ENCODE measurements around the gene SNRPA. TPM values are rescaled to one million over a fixed set of nuclear protein-coding genes. Genes with fewer than 3 reads are reported as not detected.

Gene SNRPA
- total RNA-seq, 2 experiments from 2014 or later: 214 to 315 TPM

DNA sequence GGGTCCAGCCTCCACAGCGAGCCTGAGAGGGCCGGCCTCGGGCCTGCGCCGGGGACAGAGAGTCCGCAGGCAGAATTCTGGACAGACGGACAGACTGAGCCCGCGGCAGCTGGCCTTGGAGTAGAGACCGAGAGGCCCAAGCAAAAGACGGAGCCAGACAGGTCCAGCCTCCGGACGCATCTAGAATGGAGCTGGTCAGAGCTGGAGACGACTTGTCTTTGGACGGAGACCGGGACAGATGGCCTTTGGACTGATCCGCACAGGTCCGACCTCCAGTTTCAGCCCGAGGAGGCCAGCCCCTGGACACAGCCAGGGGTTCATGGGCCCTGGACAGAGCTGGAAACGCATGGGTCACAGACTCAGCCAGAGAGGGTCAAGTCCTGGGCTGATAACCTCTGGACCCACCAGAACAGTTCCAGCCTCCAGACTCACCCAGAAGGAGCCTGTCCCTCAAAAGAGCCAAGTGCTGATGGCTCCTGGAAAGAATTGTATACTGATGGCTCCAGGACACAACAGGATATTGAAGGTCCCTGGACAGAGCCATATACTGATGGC is 33.6 kb upstream of the SNRPA start:
- no peaks in the 10 kb centered on the region for H3K9me2 ChIP-seq (ENCODE audit: insufficient read depth, low read length)
- ChIA-PET POLR2A (interaction anchor here (0.6 kb wide), 1 partner anchor 63 kb away, joined by 3 read pairs; no protein-coding TSS in a partner anchor), CTCF (ENCODE audit: unreplicated experiment) (interaction anchor here (0.6 kb wide), 1 partner anchor 26 kb away, joined by 3 read pairs; no protein-coding TSS in a partner anchor)
- no peaks in the 10 kb centered on the region for H3K9me3 ChIP-seq (ENCODE audit: low read length)
- BruUV-seq (replicated peaks): no TSS peak
- intact Hi-C loops (cut with micrococcal nuclease; ENCODE audit: unreplicated experiment): loop anchor here (2.0 kb wide), 1 partner anchor 81 kb away; the partner anchor contains the start of gene EGLN2
- peak overlapping the region; percentile 58; the same call in 1 of the 2 replicates for H2AFZ ChIP-seq (ENCODE audit: low read length)
- peak overlapping the region; percentile 99 for H3K4me2 ChIP-seq (ENCODE audit: low read length)
- peak overlapping the region; percentile 70 for H3K4me3 ChIP-seq (ENCODE audit: low read depth, low read length, poor library complexity, severe bottlenecking)
- peaks cover 25% of the 10 kb centered on the region for H3K79me2 ChIP-seq (ENCODE audit: insufficient read depth, low read depth, low read length)
- TF ChIP-seq, protein P1, sequence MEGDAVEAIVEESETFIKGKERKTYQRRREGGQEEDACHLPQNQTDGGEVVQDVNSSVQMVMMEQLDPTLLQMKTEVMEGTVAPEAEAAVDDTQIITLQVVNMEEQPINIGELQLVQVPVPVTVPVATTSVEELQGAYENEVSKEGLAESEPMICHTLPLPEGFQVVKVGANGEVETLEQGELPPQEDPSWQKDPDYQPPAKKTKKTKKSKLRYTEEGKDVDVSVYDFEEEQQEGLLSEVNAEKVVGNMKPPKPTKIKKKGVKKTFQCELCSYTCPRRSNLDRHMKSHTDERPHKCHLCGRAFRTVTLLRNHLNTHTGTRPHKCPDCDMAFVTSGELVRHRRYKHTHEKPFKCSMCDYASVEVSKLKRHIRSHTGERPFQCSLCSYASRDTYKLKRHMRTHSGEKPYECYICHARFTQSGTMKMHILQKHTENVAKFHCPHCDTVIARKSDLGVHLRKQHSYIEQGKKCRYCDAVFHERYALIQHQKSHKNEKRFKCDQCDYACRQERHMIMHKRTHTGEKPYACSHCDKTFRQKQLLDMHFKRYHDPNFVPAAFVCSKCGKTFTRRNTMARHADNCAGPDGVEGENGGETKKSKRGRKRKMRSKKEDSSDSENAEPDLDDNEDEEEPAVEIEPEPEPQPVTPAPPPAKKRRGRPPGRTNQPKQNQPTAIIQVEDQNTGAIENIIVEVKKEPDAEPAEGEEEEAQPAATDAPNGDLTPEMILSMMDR (conservative IDR thresholded peaks at IDR 0.05; ENCODE audit: low read length): no peak
- no peak for TF ChIP-seq EZH2phosphoT487 (IDR thresholded peaks at IDR 0.05; ENCODE audit: borderline replicate concordance, low read depth, low read length)
- no peaks in the 10 kb centered on the region for H4K20me1 ChIP-seq (ENCODE audit: insufficient read depth, low read length)
- H3K36me3 ChIP-seq (ENCODE audit: insufficient read depth, low read length): no peaks in the 10 kb centered on the region
- H3K4me1 ChIP-seq (ENCODE audit: insufficient read depth, low read length, poor library complexity, severe bottlenecking): peaks cover 37% of the 10 kb centered on the region
- H3K27ac ChIP-seq (ENCODE audit: low read depth, low read length, poor library complexity, severe bottlenecking): peak overlapping the region; percentile 5
- no peak for DNase-seq (ENCODE audit: low spot score)

DNA sequence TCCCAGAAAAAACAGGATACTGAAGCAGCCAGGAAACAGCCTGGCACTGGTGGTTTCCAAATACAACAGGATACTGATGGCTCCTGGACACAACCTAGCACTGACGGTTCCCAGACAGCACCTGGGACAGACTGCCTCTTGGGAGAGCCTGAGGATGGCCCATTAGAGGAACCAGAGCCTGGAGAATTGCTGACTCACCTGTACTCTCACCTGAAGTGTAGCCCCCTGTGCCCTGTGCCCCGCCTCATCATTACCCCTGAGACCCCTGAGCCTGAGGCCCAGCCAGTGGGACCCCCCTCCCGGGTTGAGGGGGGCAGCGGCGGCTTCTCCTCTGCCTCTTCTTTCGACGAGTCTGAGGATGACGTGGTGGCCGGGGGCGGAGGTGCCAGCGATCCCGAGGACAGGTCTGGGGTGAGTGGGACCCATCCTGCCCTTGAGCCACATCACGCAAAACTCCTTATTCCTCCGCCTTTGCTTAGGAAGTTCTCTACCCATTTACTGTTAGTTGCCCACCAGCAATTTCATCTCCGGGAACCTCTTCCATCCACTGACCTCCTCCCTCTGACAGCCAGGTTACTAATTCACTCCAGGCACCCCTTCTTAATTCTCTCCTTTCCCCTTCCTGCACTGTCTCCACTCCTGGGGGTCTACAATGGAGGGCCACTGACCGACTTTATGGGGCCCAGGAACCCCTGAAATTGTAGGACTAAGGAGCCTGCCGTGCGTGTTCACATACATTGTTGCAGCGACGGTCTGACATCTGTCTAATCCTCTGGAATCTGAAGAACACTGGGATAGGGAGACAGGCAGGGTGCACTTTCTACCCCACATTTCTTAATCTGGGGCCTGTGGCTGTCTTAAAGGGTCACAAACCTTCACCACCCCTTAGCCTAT is 32.9 kb upstream of the SNRPA start:
- peak; percentile 28 for DNase-seq (ENCODE audit: low spot score)
- H3K79me2 ChIP-seq (ENCODE audit: insufficient read depth, low read depth, low read length): peaks cover 25% of the 10 kb centered on the region
- peak overlapping the region; percentile 78 for H2AFZ ChIP-seq (ENCODE audit: low read length)
- CTCF ChIA-PET (ENCODE audit: unreplicated experiment): interaction anchor here (0.6 kb wide), 1 partner anchor 26 kb away, joined by 3 read pairs; no protein-coding TSS in a partner anchor
- no peaks in the 10 kb centered on the region for H4K20me1 ChIP-seq (ENCODE audit: insufficient read depth, low read length)
- TSS peak; percentile 66 for BruUV-seq (replicated peaks)
- intact Hi-C loops (cut with micrococcal nuclease; ENCODE audit: unreplicated experiment): loop anchor here (2.0 kb wide), 1 partner anchor 81 kb away; the partner anchor contains the start of gene EGLN2
- H3K4me3 ChIP-seq (ENCODE audit: low read depth, low read length, poor library complexity, severe bottlenecking): peak overlapping the region; percentile 70
- no peak for TF ChIP-seq EZH2phosphoT487 (IDR thresholded peaks at IDR 0.05; ENCODE audit: borderline replicate concordance, low read depth, low read length)
- TF ChIP-seq, protein P1 (conservative IDR thresholded peaks at IDR 0.05; ENCODE audit: low read length): no peak
- peak overlapping the region; percentile 99 for H3K4me2 ChIP-seq (ENCODE audit: low read length)
- no peaks in the 10 kb centered on the region for H3K9me2 ChIP-seq (ENCODE audit: insufficient read depth, low read length)
- no peaks in the 10 kb centered on the region for H3K9me3 ChIP-seq (ENCODE audit: low read length)
- peaks cover 37% of the 10 kb centered on the region for H3K4me1 ChIP-seq (ENCODE audit: insufficient read depth, low read length, poor library complexity, severe bottlenecking)
- H3K27ac ChIP-seq (ENCODE audit: low read depth, low read length, poor library complexity, severe bottlenecking): peak overlapping the region; percentile 46
- POLR2A ChIA-PET: interaction anchor here (0.6 to 1.1 kb wide), 2 partner anchors 32 to 62 kb away, joined by 3 read pairs; partner anchors contain the start of gene ACTMAP
- H3K36me3 ChIP-seq (ENCODE audit: insufficient read depth, low read length): no peaks in the 10 kb centered on the region

Data from OCI-LY7 (cell line).